ENCODE results near the gene PCP2.
A peak's percentile ranks its signal among the peaks of the same experiment; 100 is the strongest.

- TF ChIP-seq POLR2A (IDR thresholded peaks at IDR 0.05), result no peak
- peak; percentile 91 to 100 for TF ChIP-seq CTCF (IDR thresholded peaks at IDR 0.05)
These were observed 47.3 kb upstream of the PCP2 start, which contains the start of gene TRAPPC5 for GRCh38 chr19:7680606-7681339.

Data from suprapubic skin (tissue), 3 donors.